Glutamatergic neuron (in vitro differentiated cells): ENCODE data around the gene CD6. TPM values are rescaled to one million over a fixed set of nuclear protein-coding genes. Genes with fewer than 3 reads are reported as not detected.

Experiments used
- DNase-seq: peaks from one replicate; pipeline ENCODE4 v3.0.0; 2022
- H3K27ac Mint-ChIP-seq: one replicate; pipeline ENCODE4 v1.8.0; 2020; ENCODE audit warnings: mild to moderate bottlenecking, mixed read lengths, inconsistent platforms; ENCODE audit not compliant: unreplicated experiment
- H3K27me3 Mint-ChIP-seq: one replicate; pipeline ENCODE4 v1.8.0; 2020; ENCODE audit warnings: mild to moderate bottlenecking, moderate library complexity, mixed read lengths, inconsistent platforms; ENCODE audit not compliant: unreplicated experiment
- H3K36me3 Mint-ChIP-seq: one replicate; pipeline ENCODE4 v1.8.0; 2020; ENCODE audit warnings: mild to moderate bottlenecking, mixed read lengths, inconsistent platforms; ENCODE audit not compliant: unreplicated experiment
- H3K4me1 Mint-ChIP-seq: one replicate; pipeline ENCODE4 v1.8.0; 2020; ENCODE audit warnings: mild to moderate bottlenecking, low read depth, mixed read lengths, inconsistent platforms; ENCODE audit not compliant: unreplicated experiment
- H3K4me3 Mint-ChIP-seq: one replicate; pipeline ENCODE4 v1.8.0; 2020; ENCODE audit warnings: mild to moderate bottlenecking, mixed read lengths, inconsistent platforms; ENCODE audit not compliant: unreplicated experiment
- H3K9me3 Mint-ChIP-seq: one replicate; pipeline ENCODE4 v1.8.0; 2020; ENCODE audit warnings: mild to moderate bottlenecking, moderate library complexity, mixed read lengths, inconsistent platforms; ENCODE audit not compliant: unreplicated experiment
- CTCF ChIP-seq: fragments of 200-600 bp; sonication (generic); IDR thresholded peaks from one replicate; pipeline ENCODE4 v1.5.0; 2021; ENCODE audit not compliant: partially characterized antibody, unreplicated experiment
- total RNA-seq: library from RNA; stranded (reverse); fragmentation: NEBNext Ultra II Directional; extraction: Animal tissue kit (Norgen Biotek cat#: 25700); gene quantifications from one replicate; pipeline ENCODE4 v1.2.1, GENCODE V29; 2021; ENCODE audit not compliant: unreplicated experiment

The CD6 gene
- total RNA-seq, 1 donor from 2014 or later: not detected

- no peaks in the 10 kb centered on the region for H3K36me3 Mint-ChIP-seq
- no peak for TF ChIP-seq CTCF
Measured at GRCh38 chr11:60985991-60986915, 14.8 kb downstream of the CD6 start.

GRCh38 chr11:60987577-60988277, 16.2 kb downstream of the CD6 start:
- Mint-ChIP-seq H3K4me1 (peaks cover under 1% of the 10 kb centered on the region), H3K36me3 (no peaks in the 10 kb centered on the region), H3K27ac (no peak overlapping the region), H3K9me3 (no peaks in the 10 kb centered on the region), H3K27me3 (no peaks in the 10 kb centered on the region), H3K4me3 (no peak overlapping the region)
- TF ChIP-seq CTCF: no peak
- no peak for DNase-seq

More at GRCh38 chr11:60985991-60986915, 14.8 kb downstream of the CD6 start:
- H3K4me3 Mint-ChIP-seq: no peak overlapping the region
- H3K4me1 Mint-ChIP-seq: no peaks in the 10 kb centered on the region
- H3K9me3 Mint-ChIP-seq: no peaks in the 10 kb centered on the region
- no peaks in the 10 kb centered on the region for H3K27me3 Mint-ChIP-seq
- DNase-seq: no peak
- no peak overlapping the region for H3K27ac Mint-ChIP-seq

GRCh38 chr11:60988658-60989057, 17.2 kb downstream of the CD6 start:
- TF ChIP-seq CTCF: no peak
- Mint-ChIP-seq H3K9me3 (peaks cover under 1% of the 10 kb centered on the region), H3K4me1 (peaks cover 9% of the 10 kb centered on the region), H3K4me3 (no peak overlapping the region), H3K27me3 (no peaks in the 10 kb centered on the region), H3K27ac (no peak overlapping the region), H3K36me3 (no peaks in the 10 kb centered on the region)
- no peak for DNase-seq

- no peak for TF ChIP-seq CTCF
- H3K9me3 Mint-ChIP-seq: peaks cover 4% of the 10 kb centered on the region
Measured at GRCh38 chr11:60989093-60989650, 17.7 kb downstream of the CD6 start.

More at GRCh38 chr11:60989093-60989650, 17.7 kb downstream of the CD6 start:
- DNase-seq: no peak
- H3K4me3 Mint-ChIP-seq: no peak overlapping the region
- H3K36me3 Mint-ChIP-seq: no peaks in the 10 kb centered on the region
- H3K27me3 Mint-ChIP-seq: no peaks in the 10 kb centered on the region
- H3K4me1 Mint-ChIP-seq: peaks cover 12% of the 10 kb centered on the region
- H3K27ac Mint-ChIP-seq: no peak overlapping the region
